GM06990 (cell line): ENCODE measurements around the gene S100PBP.

Source experiments
- DNase-seq: peaks from one replicate; pipeline ENCODE4 v3.0.0-alpha.2; 2011; ENCODE audit not compliant: insufficient read length; ENCODE audit errors: extremely low read depth
- H3K27me3 ChIP-seq: replicated peaks from 2 replicates; pipeline ENCODE4 v1.6.0; 2011; ENCODE audit warnings: low read length; ENCODE audit not compliant: control insufficient read depth, insufficient read depth
- H3K36me3 ChIP-seq: 2 replicates; pipeline ENCODE4 v1.5.1; 2011; ENCODE audit warnings: low read length; ENCODE audit not compliant: control insufficient read depth, insufficient read depth
- H3K4me3 ChIP-seq: replicated peaks from 2 replicates; pipeline ENCODE4 v1.5.1; 2011; ENCODE audit warnings: low read depth, mild to moderate bottlenecking, control low read depth, low read length
- CTCF ChIP-seq: IDR thresholded peaks from 2 replicates; pipeline ENCODE4 v1.5.1; 2011; ENCODE audit warnings: low read length, control low read depth, mild to moderate bottlenecking, inconsistent platforms; ENCODE audit not compliant: insufficient read depth, poor library complexity, severe bottlenecking

S100PBP gene

GRCh38 chr1:32806910-32807523, 10.4 kb upstream of the S100PBP start:
- DNase-seq, result no peak
- Histone ChIP-seq H3K27me3 (no peaks in the 10 kb centered on the region), H3K4me3 (no peak overlapping the region), H3K36me3 (peaks cover 15% of the 10 kb centered on the region)
- no peak for TF ChIP-seq CTCF

GRCh38 chr1:32808580-32808979, 8.9 kb upstream of the S100PBP start:
- TF ChIP-seq CTCF, result no peak
- Histone ChIP-seq H3K36me3 (peaks cover 15% of the 10 kb centered on the region), H3K4me3 (no peak overlapping the region), H3K27me3 (no peaks in the 10 kb centered on the region)
- no peak for DNase-seq

GRCh38 chr1:32810358-32810757, 7.1 kb upstream of the S100PBP start:
- TF ChIP-seq CTCF, result no peak
- Histone ChIP-seq H3K36me3 (peaks cover 14% of the 10 kb centered on the region), H3K4me3 (no peak overlapping the region), H3K27me3 (no peaks in the 10 kb centered on the region)
- DNase-seq, result no peak

- no peak for TF ChIP-seq CTCF
- Histone ChIP-seq H3K36me3 (peaks cover 12% of the 10 kb centered on the region), H3K27me3 (no peaks in the 10 kb centered on the region), H3K4me3 (no peak overlapping the region)
- DNase-seq, result no peak
Observed at GRCh38 chr1:32811265-32811664, 6.2 kb upstream of the S100PBP start.

GRCh38 chr1:32811917-32812316, 5.5 kb upstream of the S100PBP start:
- no peak for TF ChIP-seq CTCF
- H3K4me3 ChIP-seq, result no peak overlapping the region
- DNase-seq, result no peak
- no peaks in the 10 kb centered on the region for H3K27me3 ChIP-seq
- H3K36me3 ChIP-seq, result peaks cover 9% of the 10 kb centered on the region
